H1 (cell line): Measurements from ENCODE around the gene LCLAT1. TPM values are rescaled to one million over a fixed set of nuclear protein-coding genes. Genes with fewer than 3 reads are reported as not detected.

ENCODE experiments used
- EGR1 ChIP-seq: IDR thresholded peaks from 2 replicates; pipeline ENCODE4 v1.6.1; 2011; ENCODE audit warnings: low read depth, low read length, borderline replicate concordance
- SIX5 ChIP-seq: IDR thresholded peaks from 2 replicates; pipeline ENCODE4 v1.6.1; 2011; ENCODE audit warnings: mild to moderate bottlenecking, low read depth, low read length
- SP2 ChIP-seq: IDR thresholded peaks from 2 replicates; pipeline ENCODE4 v1.6.1; 2012; ENCODE audit warnings: mild to moderate bottlenecking, low read length, inconsistent platforms
- SRF ChIP-seq: IDR thresholded peaks from 2 replicates; pipeline ENCODE4 v1.6.1; 2011; ENCODE audit warnings: mild to moderate bottlenecking, low read depth, low read length, moderate library complexity
- USF2 ChIP-seq: IDR thresholded peaks from 2 replicates; pipeline ENCODE4 v1.6.1; 2011; ENCODE audit warnings: low read length, improper control_type of control experiment
- polyA plus RNA-seq, 7 experiments: library from polyadenylated mRNA; depleted of rRNA in 3 of 7; stranded (reverse) in 5 of 7; unstranded in 2 of 7; fragments of >200 nt in 5 of 7; fragments of 200-250 nt in 2 of 7; gene quantifications; 1 replicate in 5 of 7; 2 replicates in 1 of 7; 4 replicates in 1 of 7; pipeline versions ENCODE4 v1.2.1 to v1.2.3, GENCODE V29; 2011 to 2013; ENCODE audit warnings: missing spikeins in 2 of 7, mixed read lengths in 2 of 7
- total RNA-seq: library from RNA; stranded (reverse); fragmentation: NEBNext Ultra II Directional; extraction: Animal tissue kit (Norgen Biotek cat#: 25700); gene quantifications from 2 replicates; pipeline ENCODE4 v1.2.1, GENCODE V29; 2021

Gene LCLAT1
- total and polyA plus RNA-seq, 2 of the 8 experiments (the other 6 are each of a cell fraction or from before 2014, with no cell fraction given), result 7.6 to 22.0 TPM

- no peak for TF ChIP-seq USF2
- no peak for TF ChIP-seq SRF
- TF ChIP-seq SP2, result no peak
- no peak for TF ChIP-seq SIX5
- TF ChIP-seq EGR1, result no peak
These were observed 40.2 kb upstream of the LCLAT1 start (continued) for GRCh38 chr2:30406853-30407252.
